Mesendoderm (in vitro differentiated cells): ENCODE results near the gene MGAT5.

Source experiments
- DNase-seq: peaks from one replicate; pipeline ENCODE4 v3.0.0; 2013
- H2AK5ac ChIP-seq: 2 replicates; pipeline ENCODE4 v1.6.1; 2013; ENCODE audit warnings: low read length, inconsistent platforms
- H2BK120ac ChIP-seq: 2 replicates; pipeline ENCODE4 v1.6.1; 2013; ENCODE audit warnings: low read depth, mild to moderate bottlenecking, low read length, moderate library complexity, mixed read lengths
- H2BK15ac ChIP-seq: replicated peaks from 2 replicates; pipeline ENCODE4 v1.6.1; 2013; ENCODE audit warnings: low read depth, mild to moderate bottlenecking, moderate library complexity
- H2BK5ac ChIP-seq: 2 replicates; pipeline ENCODE4 v1.6.1; 2013; ENCODE audit warnings: low read length, inconsistent platforms
- H3K18ac ChIP-seq: 2 replicates; pipeline ENCODE4 v1.6.1; 2013; ENCODE audit warnings: mild to moderate bottlenecking, low read length, mixed read lengths
- H3K23ac ChIP-seq: one replicate; pipeline ENCODE4 v1.6.1; 2013; ENCODE audit warnings: low read length
- H3K27ac ChIP-seq: 2 replicates; pipeline ENCODE4 v1.5.1; 2013; ENCODE audit warnings: low read depth, mild to moderate bottlenecking, inconsistent platforms, low read length, moderate library complexity
- H3K27me3 ChIP-seq: 2 replicates; pipeline ENCODE4 v1.6.1; 2013; ENCODE audit warnings: low read length, control low read depth, mild to moderate bottlenecking, inconsistent platforms; ENCODE audit not compliant: insufficient read depth, poor library complexity
- H3K36me3 ChIP-seq: 2 replicates; pipeline ENCODE4 v1.6.1; 2013; ENCODE audit warnings: low read length, inconsistent platforms; ENCODE audit not compliant: control insufficient read depth, insufficient read depth
- H3K4ac ChIP-seq: one replicate; pipeline ENCODE4 v1.6.1; 2013; ENCODE audit warnings: low read depth, mild to moderate bottlenecking, low read length, moderate library complexity
- H3K4me1 ChIP-seq: 2 replicates; pipeline ENCODE4 v1.6.1; 2013; ENCODE audit warnings: low read depth, low read length, inconsistent platforms; ENCODE audit not compliant: control insufficient read depth
- H3K4me2 ChIP-seq: 2 replicates; pipeline ENCODE4 v1.6.1; 2013; ENCODE audit warnings: low read length
- H3K4me3 ChIP-seq: 2 replicates; pipeline ENCODE4 v1.5.1; 2013; ENCODE audit warnings: mild to moderate bottlenecking, low read length
- H3K56ac ChIP-seq: one replicate; pipeline ENCODE4 v1.6.1; 2013; ENCODE audit warnings: low read length
- H3K79me1 ChIP-seq: 2 replicates; pipeline ENCODE4 v1.6.1; 2013; ENCODE audit warnings: low read length, inconsistent platforms
- H3K79me2 ChIP-seq: 2 replicates; pipeline ENCODE4 v1.6.1; 2013; ENCODE audit warnings: mild to moderate bottlenecking, low read length; ENCODE audit not compliant: control insufficient read depth, insufficient read depth
- H3K9ac ChIP-seq: 2 replicates; pipeline ENCODE4 v1.6.1; 2013; ENCODE audit warnings: low read length, inconsistent platforms
- H4K5ac ChIP-seq: one replicate; pipeline ENCODE4 v1.6.1; 2013; ENCODE audit warnings: low read length
- H4K8ac ChIP-seq: one replicate; pipeline ENCODE4 v1.6.1; 2013; ENCODE audit warnings: low read depth, mild to moderate bottlenecking, control low read depth, low read length, moderate library complexity
- WGBS: extraction: QIAGEN DNeasy Blood & Tissue Kit; methylation state at CpG from one replicate; pipeline ENCODE4 v1.1.7; 2013; ENCODE audit warnings: low lambda C conversion rate, missing lambda C conversion rate; ENCODE audit not compliant: insufficient coverage; ENCODE audit errors: extremely low coverage; 5-methylcytosine and 5-hydroxymethylcytosine counted together

MGAT5 gene

DNA sequence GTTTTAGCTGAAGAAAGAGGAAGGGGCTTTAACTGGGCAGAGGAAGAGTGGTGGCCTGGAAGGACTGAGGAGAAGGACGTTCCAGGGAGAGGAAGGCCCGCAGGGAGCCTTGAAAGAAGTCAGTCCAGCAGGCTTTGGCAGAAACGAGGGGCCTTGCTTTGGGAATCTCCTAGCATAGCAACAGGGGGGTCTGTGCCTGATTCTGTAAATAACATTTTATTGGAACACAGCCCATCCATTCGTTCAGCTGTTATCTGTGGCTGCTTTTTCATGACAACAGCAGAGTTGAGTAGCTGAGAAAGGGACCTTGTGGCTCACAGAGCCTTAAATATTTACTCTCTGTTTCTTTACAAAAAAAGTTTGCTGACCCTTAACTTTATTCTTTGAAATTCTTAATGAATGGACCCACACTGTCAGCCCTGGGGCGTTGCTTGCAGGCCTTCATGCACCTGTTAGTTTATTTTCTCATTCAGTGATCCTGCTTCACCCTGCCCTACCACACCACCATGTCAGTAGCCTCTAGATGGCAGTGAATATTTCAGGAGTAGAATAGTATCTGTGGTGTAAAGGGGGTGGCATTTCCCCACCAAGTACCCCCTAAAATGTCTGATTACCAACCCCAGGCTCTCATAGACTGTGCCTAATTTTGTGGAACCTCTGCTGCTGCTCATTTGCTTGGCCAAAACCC is 61.0 kb downstream of the MGAT5 start:
- no peak overlapping the region for H3K9ac ChIP-seq
- H3K36me3 ChIP-seq: no peaks in the 10 kb centered on the region
- H2AK5ac ChIP-seq: no peak overlapping the region
- no peak overlapping the region for H3K4me3 ChIP-seq
- no peak for DNase-seq
- H3K56ac ChIP-seq: no peak overlapping the region
- H3K27ac ChIP-seq: no peak overlapping the region
- H2BK15ac ChIP-seq: no peak overlapping the region
- no peak overlapping the region for H4K8ac ChIP-seq
- no peak overlapping the region for H3K18ac ChIP-seq
- H3K27me3 ChIP-seq: no peaks in the 10 kb centered on the region
- no peak overlapping the region for H4K5ac ChIP-seq
- WGBS: no CpG with 5 or more reads among the region's 5 CpGs
- H3K4ac ChIP-seq: no peak overlapping the region
- no peak overlapping the region for H3K4me2 ChIP-seq
- H2BK5ac ChIP-seq: no peak overlapping the region
- H2BK120ac ChIP-seq: no peak overlapping the region
- no peaks in the 10 kb centered on the region for H3K79me1 ChIP-seq
- no peak overlapping the region for H3K23ac ChIP-seq
- H3K4me1 ChIP-seq: no peaks in the 10 kb centered on the region
- H3K79me2 ChIP-seq: no peaks in the 10 kb centered on the region

DNA sequence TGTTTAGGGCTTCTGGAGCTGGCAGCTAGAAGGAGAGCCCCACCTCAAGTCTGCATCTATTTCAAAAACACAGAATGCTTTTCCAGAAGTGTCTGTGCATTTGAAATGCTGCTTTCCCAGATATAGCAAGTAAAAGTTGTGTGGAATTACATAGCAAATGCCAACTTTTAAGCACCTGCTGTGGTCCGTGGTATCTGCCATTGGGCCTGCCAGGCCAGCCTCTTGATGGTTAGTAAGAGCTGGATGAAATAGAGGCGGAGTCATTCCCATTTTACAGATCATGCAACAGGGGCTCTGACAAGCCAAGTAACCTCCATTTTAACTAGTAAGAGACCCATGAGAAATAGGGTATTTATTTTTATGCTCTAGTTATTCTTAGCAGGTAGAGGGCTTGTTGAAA is 61.6 kb downstream of the MGAT5 start:
- Histone ChIP-seq H3K79me1 (no peaks in the 10 kb centered on the region), H3K4ac (no peak overlapping the region)
- WGBS: no CpG with 5 or more reads among the region's 2 CpGs

DNA sequence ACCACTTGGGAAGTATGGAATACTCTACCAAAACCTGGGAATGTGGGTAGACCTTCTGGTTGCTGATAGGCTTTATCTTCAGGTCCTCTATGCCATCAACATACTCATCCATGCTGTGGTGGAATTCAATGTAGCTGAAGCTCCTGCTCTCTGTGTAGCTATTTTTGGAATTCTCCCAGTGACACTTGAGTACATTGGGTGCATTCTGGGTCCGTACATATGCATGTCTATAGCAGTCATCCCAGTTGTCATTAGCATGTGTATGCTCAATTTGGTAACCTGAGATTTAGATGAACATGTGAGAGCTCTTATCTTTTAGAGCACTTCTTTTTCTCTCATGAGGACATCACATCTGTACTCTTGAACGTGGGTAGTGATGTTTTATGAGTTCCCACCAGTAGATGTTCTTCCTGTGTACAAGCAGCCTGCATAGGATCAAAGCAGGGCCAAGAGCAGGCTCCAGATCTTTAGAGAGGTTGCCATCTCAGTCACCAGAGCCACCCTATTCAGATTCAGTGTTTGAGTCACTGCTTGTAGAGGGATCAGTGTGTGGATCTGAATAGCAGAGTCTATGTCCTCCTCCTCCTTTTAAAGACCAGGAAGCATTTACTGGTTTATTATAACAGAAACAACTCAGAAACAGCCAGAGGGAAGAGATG is 65.9 kb downstream of the MGAT5 start:
- Histone ChIP-seq H2BK120ac (no peak overlapping the region), H3K56ac (no peak overlapping the region), H3K79me2 (no peaks in the 10 kb centered on the region), H3K27ac (no peak overlapping the region), H3K9ac (no peak overlapping the region), H3K36me3 (no peaks in the 10 kb centered on the region), H3K4me2 (no peak overlapping the region), H3K23ac (no peak overlapping the region), H3K79me1 (no peaks in the 10 kb centered on the region), H2AK5ac (no peak overlapping the region), H3K4me1 (no peaks in the 10 kb centered on the region), H4K5ac (no peak overlapping the region), H3K27me3 (no peaks in the 10 kb centered on the region), H3K4me3 (no peak overlapping the region), H3K4ac (no peak overlapping the region), H3K18ac (no peak overlapping the region), H2BK15ac (no peak overlapping the region), H4K8ac (no peak overlapping the region), H2BK5ac (no peak overlapping the region)
- DNase-seq: no peak
- no CpG with 5 or more reads among the region's 2 CpGs for WGBS

More for the DNA sequence above, 61.6 kb downstream of the MGAT5 start:
- Histone ChIP-seq H4K5ac (no peak overlapping the region), H3K9ac (no peak overlapping the region), H3K4me1 (no peaks in the 10 kb centered on the region), H2BK120ac (no peak overlapping the region), H3K4me2 (no peak overlapping the region), H3K18ac (no peak overlapping the region), H3K36me3 (no peaks in the 10 kb centered on the region), H2BK15ac (no peak overlapping the region), H3K23ac (no peak overlapping the region), H3K79me2 (no peaks in the 10 kb centered on the region), H3K27ac (no peak overlapping the region), H3K27me3 (no peaks in the 10 kb centered on the region), H2AK5ac (no peak overlapping the region), H4K8ac (no peak overlapping the region), H2BK5ac (no peak overlapping the region), H3K4me3 (no peak overlapping the region), H3K56ac (no peak overlapping the region)
- no peak for DNase-seq

GRCh38 chr2:134320930-134321329 is 67.1 kb downstream of the MGAT5 start:
- H3K18ac ChIP-seq: no peak overlapping the region
- no peak overlapping the region for H3K56ac ChIP-seq
- no peaks in the 10 kb centered on the region for H3K36me3 ChIP-seq
- no peak overlapping the region for H2BK5ac ChIP-seq
- no peak for DNase-seq
- no peak overlapping the region for H3K23ac ChIP-seq
- no peak overlapping the region for H3K4me2 ChIP-seq
- no peaks in the 10 kb centered on the region for H3K79me1 ChIP-seq
- no peak overlapping the region for H3K4ac ChIP-seq
- no peaks in the 10 kb centered on the region for H3K4me1 ChIP-seq
- H4K5ac ChIP-seq: no peak overlapping the region
- H3K9ac ChIP-seq: no peak overlapping the region
- no peak overlapping the region for H3K27ac ChIP-seq
- H3K79me2 ChIP-seq: no peaks in the 10 kb centered on the region
- no peaks in the 10 kb centered on the region for H3K27me3 ChIP-seq
- whole genome bisulfite sequencing: no CpG with 5 or more reads among the region's 3 CpGs
- H2BK120ac ChIP-seq: no peak overlapping the region
- no peak overlapping the region for H4K8ac ChIP-seq
- no peak overlapping the region for H3K4me3 ChIP-seq
- no peak overlapping the region for H2AK5ac ChIP-seq
- no peak overlapping the region for H2BK15ac ChIP-seq

GRCh38 chr2:134323777-134324176 is 69.9 kb downstream of the MGAT5 start:
- WGBS: no CpG with 5 or more reads among the region's 1 CpG
- H3K18ac ChIP-seq: no peak overlapping the region
- no peaks in the 10 kb centered on the region for H3K36me3 ChIP-seq
- no peaks in the 10 kb centered on the region for H3K79me2 ChIP-seq
- H3K4me3 ChIP-seq: no peak overlapping the region
- no peak overlapping the region for H2BK5ac ChIP-seq
- no peaks in the 10 kb centered on the region for H3K4me1 ChIP-seq
- no peak overlapping the region for H3K27ac ChIP-seq
- H4K8ac ChIP-seq: no peak overlapping the region
- H3K27me3 ChIP-seq: no peaks in the 10 kb centered on the region
- no peak overlapping the region for H2AK5ac ChIP-seq
- no peak overlapping the region for H3K23ac ChIP-seq
- H3K4me2 ChIP-seq: no peak overlapping the region
- no peak overlapping the region for H2BK15ac ChIP-seq
- no peak overlapping the region for H3K4ac ChIP-seq
- DNase-seq: no peak
- no peak overlapping the region for H4K5ac ChIP-seq
- no peaks in the 10 kb centered on the region for H3K79me1 ChIP-seq
- no peak overlapping the region for H3K9ac ChIP-seq
- no peak overlapping the region for H3K56ac ChIP-seq
- H2BK120ac ChIP-seq: no peak overlapping the region

- no peak overlapping the region for H3K9ac ChIP-seq
- no peaks in the 10 kb centered on the region for H3K79me1 ChIP-seq
- no peak overlapping the region for H2AK5ac ChIP-seq
- H3K4ac ChIP-seq: no peak overlapping the region
- H4K5ac ChIP-seq: no peak overlapping the region
- no peak overlapping the region for H3K18ac ChIP-seq
- H3K4me1 ChIP-seq: no peaks in the 10 kb centered on the region
- H4K8ac ChIP-seq: no peak overlapping the region
- no peaks in the 10 kb centered on the region for H3K79me2 ChIP-seq
- no peak overlapping the region for H3K4me3 ChIP-seq
- no peak overlapping the region for H3K4me2 ChIP-seq
- no peaks in the 10 kb centered on the region for H3K27me3 ChIP-seq
- H2BK5ac ChIP-seq: no peak overlapping the region
- no peak overlapping the region for H2BK120ac ChIP-seq
- H2BK15ac ChIP-seq: no peak overlapping the region
- H3K56ac ChIP-seq: no peak overlapping the region
- no peak overlapping the region for H3K27ac ChIP-seq
- DNase-seq: no peak
- H3K36me3 ChIP-seq: no peaks in the 10 kb centered on the region
- H3K23ac ChIP-seq: no peak overlapping the region
- WGBS: no CpG with 5 or more reads among the region's 4 CpGs
Measured at GRCh38 chr2:134324430-134324829, 70.6 kb downstream of the MGAT5 start.
